Mesenchymal stem cell (in vitro differentiated cells and primary cell): ENCODE results near the gene SLC41A3.
"Not testable (repeated sequence)": the region's sequence is repeated elsewhere in the genome, so short reads cannot be mapped to it uniquely, and the experiment has no call there.

Experiments used
- DNase-seq: peaks from one replicate; pipeline ENCODE4 v3.0.0-alpha.2; 2013
- H2AFZ ChIP-seq: one replicate; pipeline ENCODE4 v1.6.1; 2013; ENCODE audit warnings: low read depth, mild to moderate bottlenecking, control low read depth, inconsistent platforms, low read length, moderate library complexity
- H2AK5ac ChIP-seq: 2 replicates; pipeline ENCODE4 v1.6.1; 2013; ENCODE audit warnings: low read length, moderate library complexity, mild to moderate bottlenecking, inconsistent platforms; ENCODE audit not compliant: severe bottlenecking
- H2BK120ac ChIP-seq: one replicate; pipeline ENCODE4 v1.6.1; 2013; ENCODE audit warnings: low read depth, mild to moderate bottlenecking, inconsistent platforms, low read length, moderate library complexity
- H2BK12ac ChIP-seq, 2 experiments: one replicate each; pipeline ENCODE4 v1.6.1; 2013; ENCODE audit warnings: inconsistent platforms in 2 of 2, low read length in 2 of 2, mild to moderate bottlenecking in 2 of 2, moderate library complexity in 2 of 2, control low read depth in 1 of 2
- H2BK15ac ChIP-seq: one replicate; pipeline ENCODE4 v1.6.1; 2013; ENCODE audit warnings: mild to moderate bottlenecking, low read depth, inconsistent platforms; ENCODE audit not compliant: poor library complexity, severe bottlenecking
- H2BK5ac ChIP-seq: 2 replicates; pipeline ENCODE4 v1.6.1; 2013; ENCODE audit warnings: low read depth, mild to moderate bottlenecking, low read length, control low read depth, inconsistent platforms; ENCODE audit not compliant: poor library complexity, severe bottlenecking
- H3K14ac ChIP-seq, 2 experiments: one replicate each; pipeline ENCODE4 v1.6.1; 2013; ENCODE audit warnings: inconsistent platforms in 2 of 2, low read length in 2 of 2, control low read depth in 1 of 2, mild to moderate bottlenecking in 1 of 2, moderate library complexity in 1 of 2
- H3K18ac ChIP-seq, 2 experiments: one replicate each; pipeline ENCODE4 v1.6.1; 2013; ENCODE audit warnings: inconsistent platforms in 2 of 2, low read length in 2 of 2, control low read depth in 1 of 2, low read depth in 1 of 2, mild to moderate bottlenecking in 1 of 2
- H3K23ac ChIP-seq, 2 experiments: one replicate each; pipeline ENCODE4 v1.6.1; 2013; ENCODE audit warnings: inconsistent platforms in 2 of 2, low read length in 2 of 2, mild to moderate bottlenecking in 2 of 2, moderate library complexity in 2 of 2, control low read depth in 1 of 2
- H3K27ac ChIP-seq: 2 replicates; pipeline ENCODE4 v1.5.1; 2013; ENCODE audit warnings: mild to moderate bottlenecking, moderate library complexity, low read length, control low read depth, inconsistent platforms; ENCODE audit not compliant: poor library complexity, severe bottlenecking
- H3K27me3 ChIP-seq, 2 experiments: 2 replicates each; pipeline versions ENCODE4 v1.6.1 to v1.7.0; 2013; ENCODE audit warnings: low read length in 2 of 2, mild to moderate bottlenecking in 2 of 2, moderate library complexity in 2 of 2, control low read depth in 1 of 2, inconsistent platforms in 1 of 2; ENCODE audit not compliant: control insufficient read depth in 1 of 2, insufficient read depth in 1 of 2
- H3K36me3 ChIP-seq, 2 experiments: 2 replicates each; pipeline versions ENCODE4 v1.6.1 to v1.7.0; 2013; ENCODE audit warnings: low read length in 2 of 2, control low read depth in 1 of 2, inconsistent platforms in 1 of 2, low read depth in 1 of 2, mild to moderate bottlenecking in 1 of 2; ENCODE audit not compliant: insufficient read depth in 2 of 2, control insufficient read depth in 1 of 2
- H3K4ac ChIP-seq, 2 experiments: one replicate each; pipeline ENCODE4 v1.6.1; 2013; ENCODE audit warnings: inconsistent platforms in 2 of 2, low read length in 2 of 2, mild to moderate bottlenecking in 2 of 2, moderate library complexity in 2 of 2, control low read depth in 1 of 2, low read depth in 1 of 2
- H3K4me1 ChIP-seq: 2 replicates; pipeline ENCODE4 v1.6.1; 2013; ENCODE audit warnings: low read depth, low read length, control low read depth; ENCODE audit not compliant: control insufficient read depth, insufficient read depth
- H3K4me2 ChIP-seq: 2 replicates; pipeline ENCODE4 v1.6.1; 2013; ENCODE audit warnings: low read length, mild to moderate bottlenecking, inconsistent platforms; ENCODE audit not compliant: poor library complexity, severe bottlenecking
- H3K4me3 ChIP-seq, 2 experiments: 2 replicates each; pipeline versions ENCODE4 v1.5.1 to v1.7.0; 2013; ENCODE audit warnings: low read length in 2 of 2, mild to moderate bottlenecking in 2 of 2, control low read depth in 1 of 2, low read depth in 1 of 2; ENCODE audit not compliant: insufficient read depth in 1 of 2
- H3K79me1 ChIP-seq: replicated peaks from 2 replicates; pipeline ENCODE4 v1.6.1; 2013; ENCODE audit warnings: mild to moderate bottlenecking, control low read depth, low read length, inconsistent platforms; ENCODE audit not compliant: poor library complexity, severe bottlenecking
- H3K9ac ChIP-seq: 2 replicates; pipeline ENCODE4 v1.7.0; 2013; ENCODE audit warnings: mild to moderate bottlenecking, low read length, moderate library complexity
- H3K9me3 ChIP-seq: 2 replicates; pipeline ENCODE4 v1.7.0; 2013; ENCODE audit warnings: mild to moderate bottlenecking, low read length; ENCODE audit not compliant: control insufficient read depth
- H4K8ac ChIP-seq: one replicate; pipeline ENCODE4 v1.6.1; 2013; ENCODE audit warnings: inconsistent platforms, mild to moderate bottlenecking, low read length, moderate library complexity
- H4K91ac ChIP-seq: one replicate; pipeline ENCODE4 v1.6.1; 2013; ENCODE audit warnings: mild to moderate bottlenecking, low read length, inconsistent platforms
- WGBS: methylation state at CpG from one replicate; pipeline ENCODE4 v1.1.7; 2013; ENCODE audit warnings: mixed read lengths; 5-methylcytosine and 5-hydroxymethylcytosine counted together

The SLC41A3 gene

GRCh38 chr3:125968701-125969592, 115.0 kb downstream of the SLC41A3 start, which contains the start of gene ROPN1B:
ROPN1B (plus strand) TSS chr3:125969178; CDS start chr3:125972055, 2,877 bp downstream.
- not testable (repeated sequence) for H2AK5ac ChIP-seq, H3K79me1 ChIP-seq, H4K8ac ChIP-seq, H3K36me3 ChIP-seq, H3K27ac ChIP-seq, H3K23ac ChIP-seq, H4K91ac ChIP-seq, H3K4ac ChIP-seq, H2BK120ac ChIP-seq, H3K18ac ChIP-seq, H3K14ac ChIP-seq, H2BK12ac ChIP-seq, H3K9me3 ChIP-seq, H3K9ac ChIP-seq, H3K4me3 ChIP-seq, DNase-seq, H3K4me1 ChIP-seq, H2BK15ac ChIP-seq, H2AFZ ChIP-seq, H2BK5ac ChIP-seq, H3K4me2 ChIP-seq
- WGBS, result no CpG with 5 or more reads among the region's 50 CpGs
- peaks cover 46 to 63% of the 10 kb centered on the region in 2 experiments for H3K27me3 ChIP-seq

GRCh38 chr3:125968121-125968520, 115.8 kb downstream of the SLC41A3 start:
- 100% methylated on average over 1 of the region's 2 CpGs for WGBS
- peaks cover 53 to 71% of the 10 kb centered on the region in 2 experiments for H3K27me3 ChIP-seq
- H4K91ac ChIP-seq, H2AFZ ChIP-seq, H2BK5ac ChIP-seq, H3K4ac ChIP-seq, H2BK120ac ChIP-seq, H2AK5ac ChIP-seq, H3K27ac ChIP-seq, H3K9me3 ChIP-seq, H2BK15ac ChIP-seq, H2BK12ac ChIP-seq, H4K8ac ChIP-seq, DNase-seq, H3K9ac ChIP-seq, H3K4me1 ChIP-seq, H3K4me2 ChIP-seq, H3K36me3 ChIP-seq, H3K18ac ChIP-seq, H3K79me1 ChIP-seq, H3K23ac ChIP-seq, H3K4me3 ChIP-seq, H3K14ac ChIP-seq: not testable (repeated sequence)

GRCh38 chr3:125967156-125967555, 116.8 kb downstream of the SLC41A3 start:
- Histone ChIP-seq H3K27ac (no peak overlapping the region), H3K23ac (no peak overlapping the region), H2BK5ac (no peak overlapping the region), H2BK15ac (no peak overlapping the region), H2AFZ (no peak overlapping the region), H3K36me3 (no peaks in the 10 kb centered on the region), H3K4me3 (no peak overlapping the region), H3K79me1 (no peaks in the 10 kb centered on the region), H3K18ac (no peak overlapping the region), H3K27me3 (peaks cover 57 to 78% of the 10 kb centered on the region in 2 experiments), H4K8ac (no peak overlapping the region), H2BK120ac (no peak overlapping the region), H3K4me1 (peaks cover 3% of the 10 kb centered on the region), H3K9ac (no peak overlapping the region), H3K14ac (no peak overlapping the region), H2AK5ac (no peak overlapping the region), H4K91ac (no peak overlapping the region), H2BK12ac (no peak overlapping the region), H3K9me3 (peaks cover 9% of the 10 kb centered on the region), H3K4ac (no peak overlapping the region), H3K4me2 (no peak overlapping the region)
- DNase-seq, result no peak

GRCh38 chr3:125965505-125965904, 118.4 kb downstream of the SLC41A3 start:
- no peak for DNase-seq
- H3K4me3 ChIP-seq, result no peak overlapping the region
- no peak overlapping the region for H3K14ac ChIP-seq
- no peak overlapping the region for H4K91ac ChIP-seq
- no peak overlapping the region for H3K4me2 ChIP-seq
- no peaks in the 10 kb centered on the region for H3K36me3 ChIP-seq
- no peak overlapping the region for H3K27ac ChIP-seq
- H3K18ac ChIP-seq, result no peak overlapping the region
- peaks cover 52 to 74% of the 10 kb centered on the region in 2 experiments for H3K27me3 ChIP-seq
- H3K4me1 ChIP-seq, result no peaks in the 10 kb centered on the region
- no peak overlapping the region for H2BK12ac ChIP-seq
- no peak overlapping the region for H2AK5ac ChIP-seq
- H3K9me3 ChIP-seq, result peaks cover 9% of the 10 kb centered on the region
- H3K23ac ChIP-seq, result no peak overlapping the region
- no peaks in the 10 kb centered on the region for H3K79me1 ChIP-seq
- no peak overlapping the region for H3K9ac ChIP-seq
- H2BK120ac ChIP-seq, result no peak overlapping the region
- H2AFZ ChIP-seq, result no peak overlapping the region
- H2BK5ac ChIP-seq, result no peak overlapping the region
- no peak overlapping the region for H4K8ac ChIP-seq
- H3K4ac ChIP-seq, result no peak overlapping the region
- no peak overlapping the region for H2BK15ac ChIP-seq
- 93% methylated on average over 3 of the region's 3 CpGs for WGBS
